Sigmoid colon (tissue), 7 donors: ENCODE measurements around the gene BSPH1. TPM values are rescaled to one million over a fixed set of nuclear protein-coding genes. Genes with fewer than 3 reads are reported as not detected.

Experiments
- DNase-seq: peaks from one replicate; pipeline ENCODE4 v3.0.0-alpha.2; 2019
- H3K27ac ChIP-seq, 4 donors: fragments of 200-600 bp; sonication (generic); one replicate each; pipeline ENCODE4 v1.5.1; 2016 to 2019; ENCODE audit warnings: mild to moderate bottlenecking in 1 of 4
- H3K27me3 ChIP-seq, 3 donors: fragments of 200-600 bp; sonication (generic); one replicate each; pipeline ENCODE4 v1.5.1; 2019; ENCODE audit warnings: mild to moderate bottlenecking in 1 of 3
- H3K36me3 ChIP-seq, 4 donors: fragments of 200-600 bp; sonication (generic); one replicate each; pipeline ENCODE4 v1.5.1; 2016 to 2019
- H3K4me1 ChIP-seq, 4 donors: fragments of 200-600 bp; sonication (generic); one replicate each; pipeline ENCODE4 v1.5.1; 2017 to 2019
- H3K4me3 ChIP-seq, 4 donors: fragments of 200-600 bp; sonication (generic); one replicate each; pipeline ENCODE4 v1.5.1; 2017 to 2019; ENCODE audit warnings: mild to moderate bottlenecking in 2 of 4, moderate library complexity in 1 of 4
- H3K9me3 ChIP-seq, 4 donors: fragments of 200-600 bp in 3 of 4; sonication (generic) in 3 of 4; one replicate each; pipeline versions ENCODE4 v1.5.1 to v1.6.1; 2013 to 2019
- EP300 ChIP-seq, 4 donors: sonication (generic); formaldehyde crosslinking; IDR thresholded peaks; one replicate each; pipeline ENCODE4 v1.6.1; 2017; ENCODE audit warnings: antibody characterized with exemption in 4 of 4
- POLR2A ChIP-seq, 2 donors: fragments of 450-650 bp; IDR thresholded peaks; one replicate each; pipeline ENCODE4 v1.6.1; 2016; ENCODE audit warnings: antibody characterized with exemption in 2 of 2, mild to moderate bottlenecking in 2 of 2, moderate library complexity in 2 of 2
- POLR2AphosphoS5 ChIP-seq, 4 donors: sonication (generic); formaldehyde crosslinking; IDR thresholded peaks; one replicate each; pipeline ENCODE4 v1.6.1; 2017; ENCODE audit warnings: antibody characterized with exemption in 4 of 4
- WGBS, 2 donors: extraction: QIAGEN DNeasy Blood & Tissue Kit; methylation state at CpG; one replicate each; pipeline ENCODE4 v1.1.7; 2013; 5-methylcytosine and 5-hydroxymethylcytosine counted together
- intact Hi-C: fragments of 100-400 bp; cut with DNase I; formaldehyde crosslinking; loops from one replicate; pipeline ENCODE4 v1.15.1; 2023
- polyA plus RNA-seq, 3 donors: library from polyadenylated mRNA; stranded (reverse); fragments of 200-250 nt; gene quantifications; one replicate each; pipeline ENCODE4 v1.2.3, GENCODE V29; 2013
- total RNA-seq, 4 donors: library from RNA; depleted of rRNA; stranded (reverse); fragments of >200 nt; gene quantifications; one replicate each; pipeline ENCODE4 v1.1.0, GENCODE V29; 2016
- TF ChIP-seq, protein P1 (sequence below), 4 experiments: fragments of 450-650 bp in 3 of 4; fragments of 200-600 bp in 1 of 4; IDR thresholded peaks; one replicate each; pipeline ENCODE4 v1.5.1; 2016 to 2019; ENCODE audit warnings: antibody characterized with exemption in 4 of 4, mild to moderate bottlenecking in 3 of 4, moderate library complexity in 2 of 4
- donor health status: healthy with polysubstance abuse.
- donor health status: Bipolar disorder and iron deficiency.
- donor health status: healthy.

Gene BSPH1, protein sequence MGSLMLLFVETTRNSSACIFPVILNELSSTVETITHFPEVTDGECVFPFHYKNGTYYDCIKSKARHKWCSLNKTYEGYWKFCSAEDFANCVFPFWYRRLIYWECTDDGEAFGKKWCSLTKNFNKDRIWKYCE
- not detected for total RNA-seq
- not detected for polyA plus RNA-seq

DNA sequence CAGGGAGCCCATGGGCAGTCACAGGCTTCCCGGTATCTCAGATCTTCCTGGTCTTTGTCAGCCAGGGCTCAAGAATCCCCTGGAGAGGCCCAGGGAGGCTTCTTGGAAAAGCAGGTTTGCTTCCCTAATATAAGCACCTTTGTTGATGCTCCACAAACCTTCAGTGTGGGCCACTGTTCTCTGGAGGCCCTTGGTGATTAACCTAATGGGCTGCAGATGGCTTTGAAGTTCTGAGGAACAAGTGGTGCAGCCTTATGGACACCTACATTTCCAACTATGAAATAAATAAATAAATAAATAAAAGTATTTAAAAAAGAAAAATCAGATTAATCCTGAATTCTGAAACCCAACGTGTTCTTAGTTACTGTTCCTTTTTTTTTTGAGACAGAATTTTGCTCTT lies at the start of gene BSPH1:
BSPH1 (minus strand) TSS at position 101 of the 400 bp plus-strand sequence; CDS start at position 12, 89 bp downstream.
- 69 to 71% methylated on average over 2 of the region's 2 CpGs for WGBS, 2 donors
- Histone ChIP-seq H3K4me3 (no peak within 1 kb of the TSS), H3K27ac (no peak within 1 kb of the TSS), H3K27me3 (peaks cover 0 to 30% (median 0%) of the 10 kb centered on the region in 3 donors), H3K4me1 (no peaks in the 10 kb centered on the region), H3K9me3 (no peaks in the 10 kb centered on the region), H3K36me3 (no peaks in the 10 kb centered on the region)
- intact Hi-C loops: no loop called here
- TF ChIP-seq, protein P1, sequence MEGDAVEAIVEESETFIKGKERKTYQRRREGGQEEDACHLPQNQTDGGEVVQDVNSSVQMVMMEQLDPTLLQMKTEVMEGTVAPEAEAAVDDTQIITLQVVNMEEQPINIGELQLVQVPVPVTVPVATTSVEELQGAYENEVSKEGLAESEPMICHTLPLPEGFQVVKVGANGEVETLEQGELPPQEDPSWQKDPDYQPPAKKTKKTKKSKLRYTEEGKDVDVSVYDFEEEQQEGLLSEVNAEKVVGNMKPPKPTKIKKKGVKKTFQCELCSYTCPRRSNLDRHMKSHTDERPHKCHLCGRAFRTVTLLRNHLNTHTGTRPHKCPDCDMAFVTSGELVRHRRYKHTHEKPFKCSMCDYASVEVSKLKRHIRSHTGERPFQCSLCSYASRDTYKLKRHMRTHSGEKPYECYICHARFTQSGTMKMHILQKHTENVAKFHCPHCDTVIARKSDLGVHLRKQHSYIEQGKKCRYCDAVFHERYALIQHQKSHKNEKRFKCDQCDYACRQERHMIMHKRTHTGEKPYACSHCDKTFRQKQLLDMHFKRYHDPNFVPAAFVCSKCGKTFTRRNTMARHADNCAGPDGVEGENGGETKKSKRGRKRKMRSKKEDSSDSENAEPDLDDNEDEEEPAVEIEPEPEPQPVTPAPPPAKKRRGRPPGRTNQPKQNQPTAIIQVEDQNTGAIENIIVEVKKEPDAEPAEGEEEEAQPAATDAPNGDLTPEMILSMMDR (IDR thresholded peaks at IDR 0.05): no peak
- TF ChIP-seq POLR2A (IDR thresholded peaks at IDR 0.05) (no peak), POLR2AphosphoS5 (IDR thresholded peaks at IDR 0.05) (no peak), EP300 (IDR thresholded peaks at IDR 0.05) (no peak)
- no peak for DNase-seq

- DNase-seq: no peak
- TF ChIP-seq POLR2A (IDR thresholded peaks at IDR 0.05): no peak
- TF ChIP-seq POLR2AphosphoS5 (IDR thresholded peaks at IDR 0.05): no peak
- TF ChIP-seq, protein P1 (IDR thresholded peaks at IDR 0.05): no peak
- no peak for TF ChIP-seq EP300 (IDR thresholded peaks at IDR 0.05)
- Histone ChIP-seq H3K9me3 (peaks cover 0 to 5% (median 0%) of the 10 kb centered on the region in 4 donors), H3K27me3 (no peaks in the 10 kb centered on the region), H3K4me1 (no peaks in the 10 kb centered on the region), H3K27ac (no peak overlapping the region), H3K36me3 (no peaks in the 10 kb centered on the region), H3K4me3 (no peak overlapping the region)
- intact Hi-C loops: no loop called here
- 89% methylated on average over 2 of the region's 2 CpGs for WGBS, 2 donors
Observed at GRCh38 chr19:48036765-48037164, 44.8 kb upstream of the BSPH1 start.

- no peaks in the 10 kb centered on the region for H3K4me1 ChIP-seq
- intact Hi-C loops: no loop called here
- no peak overlapping the region for H3K27ac ChIP-seq
- H3K9me3 ChIP-seq: peaks cover 0 to 5% (median 0%) of the 10 kb centered on the region in 4 donors
- peaks cover 0 to 13% (median 6%) of the 10 kb centered on the region in 3 donors for H3K27me3 ChIP-seq
- WGBS, 2 donors: 70% methylated on average over 5 of the region's 5 CpGs
- DNase-seq: no peak
- H3K4me3 ChIP-seq: no peak overlapping the region
- no peaks in the 10 kb centered on the region for H3K36me3 ChIP-seq
- no peak for TF ChIP-seq POLR2A (IDR thresholded peaks at IDR 0.05)
- no peak for TF ChIP-seq POLR2AphosphoS5 (IDR thresholded peaks at IDR 0.05)
- TF ChIP-seq, protein P1 (IDR thresholded peaks at IDR 0.05): no peak
- no peak for TF ChIP-seq EP300 (IDR thresholded peaks at IDR 0.05)
Observed at GRCh38 chr19:48033604-48034003, 41.6 kb upstream of the BSPH1 start.

GRCh38 chr19:48030073-48030472 lies 38.1 kb upstream of the BSPH1 start:
- Histone ChIP-seq H3K9me3 (no peaks in the 10 kb centered on the region), H3K27ac (no peak overlapping the region), H3K4me1 (no peaks in the 10 kb centered on the region), H3K36me3 (no peaks in the 10 kb centered on the region), H3K4me3 (no peak overlapping the region), H3K27me3 (peaks cover 2 to 13% (median 6%) of the 10 kb centered on the region in 3 donors)
- 66 to 71% methylated on average over 10 of the region's 10 CpGs for WGBS, 2 donors
- TF ChIP-seq EP300 (IDR thresholded peaks at IDR 0.05) (no peak), POLR2AphosphoS5 (IDR thresholded peaks at IDR 0.05) (no peak)
- TF ChIP-seq, protein P1 (IDR thresholded peaks at IDR 0.05): no peak
- intact Hi-C loops: no loop called here
- no peak for DNase-seq

GRCh38 chr19:48029431-48029830 lies 37.5 kb upstream of the BSPH1 start:
- H3K9me3 ChIP-seq: no peaks in the 10 kb centered on the region
- intact Hi-C loops: no loop called here
- TF ChIP-seq EP300 (IDR thresholded peaks at IDR 0.05) (no peak), POLR2AphosphoS5 (IDR thresholded peaks at IDR 0.05) (no peak), POLR2A (IDR thresholded peaks at IDR 0.05) (no peak)
- TF ChIP-seq, protein P1 (IDR thresholded peaks at IDR 0.05): no peak
- H3K27me3 ChIP-seq: peaks cover 2 to 14% (median 6%) of the 10 kb centered on the region in 3 donors
- H3K36me3 ChIP-seq: no peaks in the 10 kb centered on the region
- no peak overlapping the region for H3K4me3 ChIP-seq
- WGBS, 2 donors: 78 to 85% methylated on average over 7 of the region's 7 CpGs
- no peaks in the 10 kb centered on the region for H3K4me1 ChIP-seq
- H3K27ac ChIP-seq: no peak overlapping the region
- no peak for DNase-seq
